Measurements from ENCODE around the gene TCOF1.

TCOF1 gene

GRCh38 chr5:150391064-150391834 is 33.8 kb downstream of the TCOF1 start:
- DNase-seq (ENCODE audit: low spot score): no peak

- DNase-seq (ENCODE audit: low spot score): no peak
These were observed 34.5 kb downstream of the TCOF1 start for GRCh38 chr5:150391986-150392385.

- no peak for DNase-seq (ENCODE audit: low spot score)
These were observed 35.2 kb downstream of the TCOF1 start for GRCh38 chr5:150392680-150393079.

- no peak for DNase-seq (ENCODE audit: low spot score)
These were observed 35.7 kb downstream of the TCOF1 start for GRCh38 chr5:150393096-150393645.

- no peak for DNase-seq (ENCODE audit: low spot score)
These were observed 36.6 kb downstream of the TCOF1 start for GRCh38 chr5:150394131-150394530.

GRCh38 chr5:150394912-150395687 is 37.6 kb downstream of the TCOF1 start:
- no peak for DNase-seq (ENCODE audit: low spot score)

GRCh38 chr5:150395688-150395975 is 38.1 kb downstream of the TCOF1 start:
- DNase-seq (ENCODE audit: low spot score): no peak

GRCh38 chr5:150396267-150396666 is 38.8 kb downstream of the TCOF1 start:
- no peak for DNase-seq (ENCODE audit: low spot score)

GRCh38 chr5:150397146-150397781 is 39.8 kb downstream of the TCOF1 start:
- DNase-seq (ENCODE audit: low spot score): no peak

- no peak for DNase-seq (ENCODE audit: low spot score)
These were observed 40.6 kb downstream of the TCOF1 start for GRCh38 chr5:150397782-150398721.

GRCh38 chr5:150398722-150399523 is 41.4 kb downstream of the TCOF1 start:
- DNase-seq (ENCODE audit: low spot score): no peak

- DNase-seq (ENCODE audit: low spot score): no peak
These were observed 42.2 kb downstream of the TCOF1 start for GRCh38 chr5:150399524-150400211.

- no peak for DNase-seq (ENCODE audit: low spot score)
These were observed 43.0 kb downstream of the TCOF1 start for GRCh38 chr5:150400316-150401075.

- no peak for DNase-seq (ENCODE audit: low spot score)
These were observed 43.5 kb downstream of the TCOF1 start for GRCh38 chr5:150401076-150401375.

GRCh38 chr5:150401376-150402228 is 44.1 kb downstream of the TCOF1 start:
- DNase-seq (ENCODE audit: low spot score): no peak

GRCh38 chr5:150402229-150402773 is 44.8 kb downstream of the TCOF1 start:
- DNase-seq (ENCODE audit: low spot score): no peak

- no peak for DNase-seq (ENCODE audit: low spot score)
These were observed 45.4 kb downstream of the TCOF1 start for GRCh38 chr5:150402901-150403342.

- no peak for DNase-seq (ENCODE audit: low spot score)
These were observed 46.6 kb downstream of the TCOF1 start for GRCh38 chr5:150404121-150404520.
